Erythroblast (primary cell): ENCODE results near the gene EP300.
"Not testable (repeated sequence)": the region's sequence is repeated elsewhere in the genome, so short reads cannot be mapped to it uniquely, and the experiment has no call there.

Experiments used
- GATA1 ChIP-seq: IDR thresholded peaks from 2 replicates; pipeline ENCODE4 v1.6.1; 2011; ENCODE audit warnings: low read depth, mild to moderate bottlenecking, control low read depth, low read length, moderate library complexity
- POLR2A ChIP-seq: IDR thresholded peaks from 2 replicates; pipeline ENCODE4 v1.6.1; 2011; ENCODE audit warnings: mild to moderate bottlenecking, low read length

DNA sequence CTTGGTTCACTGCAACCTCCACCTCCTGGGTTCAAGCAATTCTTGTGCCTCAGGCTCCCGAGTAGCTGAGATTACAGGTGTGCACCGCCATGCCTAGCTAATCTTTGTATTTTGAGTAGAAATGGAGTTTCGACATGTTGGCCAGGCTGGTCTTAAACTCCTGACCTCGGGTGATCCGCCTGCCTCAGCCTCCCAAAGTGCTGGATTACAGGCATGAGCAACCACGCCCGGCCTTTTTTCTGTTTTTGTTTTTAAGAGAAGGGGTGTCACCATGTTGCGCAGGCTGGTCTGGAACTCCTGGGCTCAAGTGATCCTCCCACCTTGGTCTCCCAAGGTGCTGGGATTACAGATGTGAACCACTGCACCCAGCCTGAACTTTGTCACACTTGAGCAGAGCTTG lies 26.1 kb upstream of the EP300 start:
- TF ChIP-seq POLR2A, GATA1: not testable (repeated sequence)
